SK-N-SH treated with all-trans-retinoic acid at 6 μM for 48 hours (cell line): Measurements from ENCODE around the gene MIPEP.

Source experiments
- ATAC-seq: fragments of 200-7000 bp; cut with Tn5 transposase; 3 replicates; pipeline ENCODE4 v1.9.1; 2020; ENCODE audit warnings: mild to moderate bottlenecking, moderate library complexity
- ARNTL ChIP-seq: fragments of 450-650 bp; formaldehyde crosslinking; IDR thresholded peaks from 2 replicates; pipeline ENCODE4 v1.5.0; 2020; ENCODE audit warnings: low read depth, mild to moderate bottlenecking, moderate library complexity, borderline replicate concordance
- BACH2 ChIP-seq: fragments of 250-450 bp; sonication (Bioruptor Pico); IDR thresholded peaks from 2 replicates; pipeline ENCODE4 v1.9.0; 2021; ENCODE audit warnings: mild to moderate bottlenecking, borderline replicate concordance
- CREB5 ChIP-seq: fragments of 250-450 bp; sonication (Bioruptor Pico); IDR thresholded peaks from 2 replicates; pipeline ENCODE4 v1.5.1; 2020; ENCODE audit warnings: low read depth, mild to moderate bottlenecking, moderate library complexity
- CSDC2 ChIP-seq: fragments of 250-450 bp; sonication (Bioruptor Pico); IDR thresholded peaks from 2 replicates; pipeline ENCODE4 v1.5.0; 2020; ENCODE audit warnings: mild to moderate bottlenecking, moderate library complexity
- CSRNP3 ChIP-seq: fragments of 250-450 bp; sonication (Bioruptor Pico); IDR thresholded peaks from 2 replicates; pipeline ENCODE4 v1.5.1; 2021; ENCODE audit warnings: mild to moderate bottlenecking, moderate library complexity
- GLIS3 ChIP-seq: fragments of 250-450 bp; sonication (Bioruptor Pico); IDR thresholded peaks from 2 replicates; pipeline ENCODE4 v1.5.0; 2020; ENCODE audit warnings: mild to moderate bottlenecking, moderate library complexity
- ISL1 ChIP-seq: fragments of 250-450 bp; sonication (Bioruptor Pico); IDR thresholded peaks from 2 replicates; pipeline ENCODE4 v2.1.2; 2022; ENCODE audit warnings: mild to moderate bottlenecking, moderate library complexity
- OSR1 ChIP-seq: fragments of 250-450 bp; sonication (Bioruptor Pico); IDR thresholded peaks from 2 replicates; pipeline ENCODE4 v1.8.0; 2022; ENCODE audit warnings: moderate library complexity, mild to moderate bottlenecking, inconsistent platforms
- PATZ1 ChIP-seq: fragments of 250-450 bp; sonication (Bioruptor Pico); IDR thresholded peaks from 2 replicates; pipeline ENCODE4 v1.8.0; 2020; ENCODE audit warnings: mild to moderate bottlenecking, moderate library complexity, borderline replicate concordance
- POU6F1 ChIP-seq: fragments of 250-450 bp; sonication (Bioruptor Pico); IDR thresholded peaks from 2 replicates; pipeline ENCODE4 v1.8.0; 2021; ENCODE audit warnings: low read depth, mild to moderate bottlenecking, moderate library complexity, borderline replicate concordance
- PPARA ChIP-seq: fragments of 250-450 bp; sonication (Bioruptor Pico); IDR thresholded peaks from 2 replicates; pipeline ENCODE4 v1.5.0; 2020; ENCODE audit warnings: mild to moderate bottlenecking, borderline replicate concordance
- TCF4 ChIP-seq: fragments of 250-450 bp; sonication (Bioruptor Pico); IDR thresholded peaks from 2 replicates; pipeline ENCODE4 v1.8.0; 2021; ENCODE audit warnings: mild to moderate bottlenecking, moderate library complexity, borderline replicate concordance
- TOX ChIP-seq: fragments of 250-450 bp; sonication (Bioruptor Pico); IDR thresholded peaks from 2 replicates; pipeline ENCODE4 v1.8.0; 2021; ENCODE audit warnings: mild to moderate bottlenecking, moderate library complexity, borderline replicate concordance
- TSHZ2 ChIP-seq: fragments of 250-450 bp; sonication (Bioruptor Pico); IDR thresholded peaks from 2 replicates; pipeline ENCODE4 v1.5.0; 2020; ENCODE audit warnings: mild to moderate bottlenecking, moderate library complexity
- ZC3H10 ChIP-seq: fragments of 250-450 bp; sonication (Bioruptor Pico); IDR thresholded peaks from 2 replicates; pipeline ENCODE4 v1.5.1; 2021; ENCODE audit warnings: mild to moderate bottlenecking, moderate library complexity
- ZFP3 ChIP-seq: fragments of 250-450 bp; sonication (Bioruptor Pico); IDR thresholded peaks from 2 replicates; pipeline ENCODE4 v1.5.0; 2020; ENCODE audit warnings: mild to moderate bottlenecking, moderate library complexity
- ZFP30 ChIP-seq: fragments of 450-650 bp; formaldehyde crosslinking; IDR thresholded peaks from 2 replicates; pipeline ENCODE4 v1.5.0; 2022; ENCODE audit warnings: mild to moderate bottlenecking, moderate library complexity
- ZNF565 ChIP-seq: fragments of 450-650 bp; formaldehyde crosslinking; conservative IDR thresholded peaks from 2 replicates; pipeline ENCODE4 v1.5.0; 2020; ENCODE audit warnings: low read depth, mild to moderate bottlenecking, moderate library complexity
- ZNF70 ChIP-seq: fragments of 450-650 bp; formaldehyde crosslinking; IDR thresholded peaks from 2 replicates; pipeline ENCODE4 v1.5.0; 2020; ENCODE audit warnings: mild to moderate bottlenecking, moderate library complexity
- ZNF8 ChIP-seq: fragments of 450-650 bp; formaldehyde crosslinking; IDR thresholded peaks from 2 replicates; pipeline ENCODE4 v1.5.0; 2020; ENCODE audit warnings: mild to moderate bottlenecking, moderate library complexity

MIPEP gene

GRCh38 chr13:23735329-23735728 is 153.9 kb downstream of the MIPEP start (continued):
- TF ChIP-seq CSRNP3 (CRISPR knock-in tag) (no peak), PATZ1 (CRISPR knock-in tag) (no peak), ISL1 (CRISPR knock-in tag) (no peak)

- TF ChIP-seq PPARA (CRISPR knock-in tag) (no peak), ZNF70 (CRISPR knock-in tag) (no peak), POU6F1 (CRISPR knock-in tag) (no peak), ZNF8 (CRISPR knock-in tag) (no peak), ZFP3 (CRISPR knock-in tag) (no peak), TSHZ2 (CRISPR knock-in tag) (no peak), BACH2 (no peak), PATZ1 (CRISPR knock-in tag) (no peak), TCF4 (no peak), ISL1 (CRISPR knock-in tag) (no peak), CSRNP3 (CRISPR knock-in tag) (no peak), CREB5 (CRISPR knock-in tag) (no peak), ZC3H10 (no peak), TOX (CRISPR knock-in tag) (no peak), ZFP30 (CRISPR knock-in tag) (no peak), GLIS3 (CRISPR knock-in tag) (no peak), OSR1 (no peak), ARNTL (CRISPR knock-in tag) (no peak), ZNF565 (CRISPR knock-in tag) (no peak), CSDC2 (CRISPR knock-in tag) (no peak)
- ATAC-seq = no peak
These were observed 157.5 kb downstream of the MIPEP start for GRCh38 chr13:23731709-23732108.
